Transverse colon (tissue), 4 donors: ENCODE measurements around the gene OTOG. TPM values are rescaled to one million over a fixed set of nuclear protein-coding genes. Genes with fewer than 3 reads are reported as not detected.

Source experiments
- DNase-seq: peaks from one replicate; pipeline ENCODE4 v3.0.0-alpha.2; 2019
- H3K27ac ChIP-seq, 4 donors: fragments of 200-600 bp; sonication (generic); 2 replicates each; pipeline ENCODE4 v1.5.1; 2016 to 2018; ENCODE audit warnings: inconsistent platforms in 4 of 4
- H3K27me3 ChIP-seq: fragments of 200-600 bp; sonication (generic); 2 replicates; pipeline ENCODE4 v1.5.1; 2017; ENCODE audit warnings: inconsistent platforms
- H3K36me3 ChIP-seq, 4 donors: fragments of 200-600 bp; sonication (generic); 2 replicates each; pipeline ENCODE4 v1.5.1; 2017 to 2019; ENCODE audit warnings: inconsistent platforms in 4 of 4
- H3K4me1 ChIP-seq, 4 donors: fragments of 200-600 bp; sonication (generic); 2 replicates each; pipeline ENCODE4 v1.5.1; 2017 to 2020; ENCODE audit warnings: inconsistent platforms in 4 of 4
- H3K4me3 ChIP-seq, 4 donors: fragments of 200-600 bp; sonication (generic); 1 replicate in 1 of 4; 2 replicates in 3 of 4; pipeline versions ENCODE4 v1.5.1 to v1.6.1; 2017 to 2019; ENCODE audit warnings: inconsistent platforms in 4 of 4
- H3K9me3 ChIP-seq, 2 donors: fragments of 200-600 bp; sonication (generic); 2 replicates each; pipeline ENCODE4 v1.5.1; 2017 to 2019; ENCODE audit warnings: inconsistent platforms in 2 of 2
- EP300 ChIP-seq: sonication (generic); formaldehyde crosslinking; IDR thresholded peaks from one replicate; pipeline ENCODE4 v1.6.1; 2017; ENCODE audit warnings: antibody characterized with exemption, low read depth
- POLR2A ChIP-seq: fragments of 450-650 bp; IDR thresholded peaks from one replicate; pipeline ENCODE4 v1.6.1; 2016; ENCODE audit warnings: antibody characterized with exemption, mild to moderate bottlenecking, moderate library complexity
- POLR2AphosphoS5 ChIP-seq, 3 donors: sonication (generic); formaldehyde crosslinking; IDR thresholded peaks; one replicate each; pipeline ENCODE4 v1.6.1; 2016; ENCODE audit warnings: antibody characterized with exemption in 3 of 3
- WGBS, 2 donors: methylation state at CpG; one replicate each; pipeline ENCODE4 v1.1.5; 2018; ENCODE audit warnings: low coverage in 1 of 2; 5-methylcytosine and 5-hydroxymethylcytosine counted together
- in situ Hi-C, 4 donors: fragments of 200-750 bp; cut with MboI; loops; one replicate each; pipeline versions ENCODE4 v1.15.0 to v1.15.1; 2017; ENCODE audit warnings: low sequenced_read_pairs in 3 of 4, low pct_ligation_motif_present in 1 of 4, low pct_unique_long_range_greater_than_20kb in 1 of 4
- intact Hi-C: fragments of 100-400 bp; cut with DNase I; formaldehyde crosslinking; loops from one replicate; pipeline ENCODE4 v1.15.1; 2023; ENCODE audit warnings: low total_unique reads
- total RNA-seq, 4 donors: library from RNA; depleted of rRNA; stranded (reverse); fragments of >200 nt; gene quantifications; one replicate each; pipeline ENCODE4 v1.1.0, GENCODE V29; 2016
- TF ChIP-seq, protein P1 (sequence below), 5 experiments: fragments of 200-600 bp in 3 of 5; fragments of 450-650 bp in 2 of 5; sonication (generic) in 3 of 5; IDR thresholded peaks; 1 replicate in 2 of 5; 2 replicates in 3 of 5; pipeline ENCODE4 v1.5.1; 2016 to 2017; ENCODE audit warnings: antibody characterized with exemption in 5 of 5, inconsistent platforms in 3 of 5, mild to moderate bottlenecking in 2 of 5, moderate library complexity in 1 of 5

Gene OTOG
- total RNA-seq, 4 donors from 2014 or later: not detected

DNA sequence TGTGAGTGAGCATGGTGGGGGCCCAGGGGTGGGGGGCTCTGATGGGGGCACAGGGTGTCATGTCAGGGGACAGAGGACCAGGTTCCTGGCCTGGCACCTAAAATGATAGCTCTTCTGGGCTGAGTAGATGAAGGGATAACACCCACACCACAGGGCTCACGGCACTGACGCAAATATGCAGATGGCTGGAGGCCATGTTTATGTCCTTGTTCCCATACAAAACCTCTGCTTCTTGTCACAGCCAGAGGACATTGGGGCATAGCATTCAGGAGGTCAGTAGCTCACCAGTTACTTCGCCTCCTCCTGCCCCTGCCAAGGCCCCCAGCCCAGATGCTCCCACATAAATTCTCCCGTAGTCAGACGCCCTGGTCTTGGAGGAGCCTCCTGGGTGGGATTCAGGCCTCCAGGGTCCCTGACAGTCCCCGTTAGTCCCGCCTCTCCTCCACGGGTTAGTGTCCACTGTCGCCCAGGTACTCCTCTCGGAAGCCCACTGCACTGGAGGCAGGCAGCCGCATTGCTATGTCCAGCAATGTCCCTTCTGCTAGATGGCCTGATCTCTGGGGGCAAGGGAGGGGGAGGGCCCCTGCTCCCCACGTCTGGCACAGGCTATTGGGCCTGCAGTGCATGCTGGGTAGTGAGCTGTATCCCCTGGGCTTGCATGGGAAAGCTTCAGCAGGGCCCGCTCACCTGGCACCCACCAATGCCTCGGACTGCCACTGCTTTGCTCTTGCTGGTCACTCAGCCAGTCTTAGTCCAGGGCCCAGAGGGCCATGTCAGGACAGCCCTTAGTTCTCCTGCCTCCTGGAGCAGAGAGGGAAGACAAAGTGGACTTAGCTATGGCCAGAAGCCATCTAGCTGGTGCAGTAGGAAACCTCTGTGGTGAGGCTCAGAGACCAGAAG, 96.7 kb downstream of the OTOG start:
- H3K4me1 ChIP-seq: no peaks in the 10 kb centered on the region
- no peak for DNase-seq
- H3K9me3 ChIP-seq: no peaks in the 10 kb centered on the region
- no peaks in the 10 kb centered on the region for H3K27me3 ChIP-seq
- in situ Hi-C loops: no loop called here
- no peak overlapping the region for H3K27ac ChIP-seq
- H3K36me3 ChIP-seq: no peaks in the 10 kb centered on the region
- no peak overlapping the region for H3K4me3 ChIP-seq
- WGBS, 2 donors: 64% methylated on average over 11 of the region's 14 CpGs; no CpG with 5 or more reads in 1 of the 2 donors
- intact Hi-C loops: no loop called here
- TF ChIP-seq EP300 (no peak), POLR2A (no peak), POLR2AphosphoS5 (IDR thresholded peaks at IDR 0.05) (no peak)
- TF ChIP-seq, protein P1, sequence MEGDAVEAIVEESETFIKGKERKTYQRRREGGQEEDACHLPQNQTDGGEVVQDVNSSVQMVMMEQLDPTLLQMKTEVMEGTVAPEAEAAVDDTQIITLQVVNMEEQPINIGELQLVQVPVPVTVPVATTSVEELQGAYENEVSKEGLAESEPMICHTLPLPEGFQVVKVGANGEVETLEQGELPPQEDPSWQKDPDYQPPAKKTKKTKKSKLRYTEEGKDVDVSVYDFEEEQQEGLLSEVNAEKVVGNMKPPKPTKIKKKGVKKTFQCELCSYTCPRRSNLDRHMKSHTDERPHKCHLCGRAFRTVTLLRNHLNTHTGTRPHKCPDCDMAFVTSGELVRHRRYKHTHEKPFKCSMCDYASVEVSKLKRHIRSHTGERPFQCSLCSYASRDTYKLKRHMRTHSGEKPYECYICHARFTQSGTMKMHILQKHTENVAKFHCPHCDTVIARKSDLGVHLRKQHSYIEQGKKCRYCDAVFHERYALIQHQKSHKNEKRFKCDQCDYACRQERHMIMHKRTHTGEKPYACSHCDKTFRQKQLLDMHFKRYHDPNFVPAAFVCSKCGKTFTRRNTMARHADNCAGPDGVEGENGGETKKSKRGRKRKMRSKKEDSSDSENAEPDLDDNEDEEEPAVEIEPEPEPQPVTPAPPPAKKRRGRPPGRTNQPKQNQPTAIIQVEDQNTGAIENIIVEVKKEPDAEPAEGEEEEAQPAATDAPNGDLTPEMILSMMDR (IDR thresholded peaks at IDR 0.05): no peak

DNA sequence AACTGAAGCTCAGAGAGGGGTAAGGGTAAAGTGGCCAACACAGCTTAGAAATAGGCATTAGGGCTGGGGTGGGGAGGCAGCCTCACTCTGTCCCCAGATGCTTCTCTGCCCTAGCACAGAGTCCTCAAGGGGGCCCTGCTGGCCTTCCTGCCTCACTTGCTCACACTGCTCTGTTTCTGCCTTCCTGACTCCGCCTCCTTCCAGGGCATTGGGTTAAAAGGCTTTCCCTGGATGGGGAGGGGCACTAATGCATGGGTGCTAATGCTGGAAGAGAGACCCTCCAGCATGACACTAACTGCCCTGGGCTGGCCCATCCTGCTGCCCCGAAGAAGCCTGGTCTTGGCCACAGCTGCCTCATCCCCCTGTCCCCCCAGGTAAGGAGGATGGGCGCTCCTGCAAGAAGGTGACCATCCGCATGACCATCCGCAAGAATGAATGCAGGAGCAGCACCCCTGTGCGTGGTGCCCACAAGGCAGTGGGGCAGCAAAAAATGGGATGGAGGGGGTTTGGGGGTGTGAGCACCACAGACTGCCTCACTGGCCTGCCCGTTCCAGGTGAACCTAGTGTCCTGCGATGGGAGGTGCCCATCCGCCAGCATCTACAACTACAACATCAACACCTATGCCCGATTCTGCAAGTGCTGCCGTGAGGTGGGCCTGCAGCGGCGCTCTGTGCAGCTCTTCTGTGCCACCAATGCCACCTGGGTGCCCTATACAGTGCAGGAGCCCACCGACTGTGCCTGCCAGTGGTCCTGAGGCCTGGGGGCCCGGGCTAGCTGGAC, 98.3 kb downstream of the OTOG start:
- H3K9me3 ChIP-seq: no peaks in the 10 kb centered on the region
- in situ Hi-C loops: no loop called here
- intact Hi-C loops: no loop called here
- DNase-seq: no peak
- no peaks in the 10 kb centered on the region for H3K4me1 ChIP-seq
- no peak overlapping the region for H3K27ac ChIP-seq
- WGBS, 2 donors: 84% methylated on average over 15 of the region's 15 CpGs; no CpG with 5 or more reads in 1 of the 2 donors
- peaks cover 10% of the 10 kb centered on the region for H3K27me3 ChIP-seq
- no peaks in the 10 kb centered on the region for H3K36me3 ChIP-seq
- H3K4me3 ChIP-seq: no peak overlapping the region
- no peak for TF ChIP-seq POLR2AphosphoS5 (IDR thresholded peaks at IDR 0.05)
- no peak for TF ChIP-seq POLR2A
- TF ChIP-seq, protein P1 (IDR thresholded peaks at IDR 0.05): no peak
- TF ChIP-seq EP300: no peak

DNA sequence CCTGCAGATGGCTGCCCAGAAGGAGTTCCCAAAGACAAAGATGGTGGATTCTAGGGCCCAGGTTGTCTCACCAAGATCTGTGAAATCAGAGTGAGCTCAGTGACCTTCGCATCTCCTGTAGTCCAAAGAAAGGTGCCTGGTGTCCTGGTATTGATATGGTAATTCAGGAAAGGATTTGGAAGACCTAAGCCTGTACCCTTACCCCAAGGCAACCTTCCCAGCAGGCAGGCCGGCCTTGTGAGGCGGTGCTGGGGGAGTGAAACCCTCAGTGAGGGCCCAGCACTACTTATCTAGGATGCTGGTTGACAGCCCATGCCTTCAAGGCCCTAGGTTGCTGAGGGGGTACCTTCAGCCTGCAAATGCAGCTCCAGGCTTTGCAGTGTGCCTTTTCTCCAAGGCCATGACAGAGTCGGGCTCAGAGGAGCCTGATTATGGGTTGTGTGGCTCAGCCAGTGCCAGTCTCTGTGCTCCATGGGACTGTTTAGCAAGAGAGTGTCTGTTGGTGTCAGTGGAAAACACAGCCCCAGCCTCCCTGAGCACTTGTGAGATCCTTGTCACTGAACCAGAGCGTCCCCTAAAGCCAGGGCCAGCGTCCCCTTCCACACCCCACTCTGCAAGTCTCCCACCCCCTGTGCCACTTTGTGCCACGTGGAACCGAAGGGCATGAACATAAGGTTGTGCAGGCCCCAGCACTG, 99.5 kb downstream of the OTOG start:
- Histone ChIP-seq H3K9me3 (no peaks in the 10 kb centered on the region), H3K27me3 (peaks cover 22% of the 10 kb centered on the region), H3K36me3 (no peaks in the 10 kb centered on the region), H3K27ac (no peak overlapping the region), H3K4me3 (no peak overlapping the region), H3K4me1 (no peaks in the 10 kb centered on the region)
- TF ChIP-seq, protein P1 (IDR thresholded peaks at IDR 0.05): no peak
- TF ChIP-seq POLR2A: no peak
- no peak for TF ChIP-seq POLR2AphosphoS5 (IDR thresholded peaks at IDR 0.05)
- intact Hi-C loops: no loop called here
- 50 to 73% methylated on average over 2 to 8 of the region's 8 CpGs for WGBS, 2 donors
- no peak for DNase-seq
- in situ Hi-C loops: no loop called here

DNA sequence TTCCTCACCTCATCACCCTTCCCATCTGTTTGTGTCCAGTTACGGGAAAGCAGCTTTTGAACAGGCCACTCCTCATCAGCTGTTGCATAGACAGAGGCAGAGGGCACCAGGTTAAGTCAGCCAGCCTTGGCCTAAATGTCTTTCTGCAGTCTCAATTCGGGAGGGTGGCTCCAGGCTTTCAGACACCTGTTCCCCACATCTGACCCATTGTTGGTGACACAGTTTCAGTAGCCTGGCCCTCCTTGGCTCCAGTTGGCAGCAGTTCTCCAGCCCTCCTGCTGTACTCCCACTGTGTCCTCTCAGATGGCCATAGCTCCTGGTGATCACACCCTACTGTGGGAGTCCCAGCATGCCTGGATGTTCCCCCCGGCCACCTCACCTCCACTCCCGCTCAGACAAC, 101.5 kb downstream of the OTOG start:
- TF ChIP-seq EP300 (no peak), POLR2A (no peak), POLR2AphosphoS5 (IDR thresholded peaks at IDR 0.05) (no peak)
- TF ChIP-seq, protein P1 (IDR thresholded peaks at IDR 0.05): no peak
- Histone ChIP-seq H3K4me1 (no peaks in the 10 kb centered on the region), H3K27me3 (peaks cover 28% of the 10 kb centered on the region), H3K27ac (no peak overlapping the region), H3K4me3 (no peak overlapping the region), H3K9me3 (no peaks in the 10 kb centered on the region), H3K36me3 (no peaks in the 10 kb centered on the region)
- intact Hi-C loops (no loop called here), in situ Hi-C loops (no loop called here)
- no peak for DNase-seq
- WGBS, 2 donors: 80% methylated on average over 4 of the region's 4 CpGs; no CpG with 5 or more reads in 1 of the 2 donors
